ENCODE results near the gene CERS1.

CERS1 gene

DNA sequence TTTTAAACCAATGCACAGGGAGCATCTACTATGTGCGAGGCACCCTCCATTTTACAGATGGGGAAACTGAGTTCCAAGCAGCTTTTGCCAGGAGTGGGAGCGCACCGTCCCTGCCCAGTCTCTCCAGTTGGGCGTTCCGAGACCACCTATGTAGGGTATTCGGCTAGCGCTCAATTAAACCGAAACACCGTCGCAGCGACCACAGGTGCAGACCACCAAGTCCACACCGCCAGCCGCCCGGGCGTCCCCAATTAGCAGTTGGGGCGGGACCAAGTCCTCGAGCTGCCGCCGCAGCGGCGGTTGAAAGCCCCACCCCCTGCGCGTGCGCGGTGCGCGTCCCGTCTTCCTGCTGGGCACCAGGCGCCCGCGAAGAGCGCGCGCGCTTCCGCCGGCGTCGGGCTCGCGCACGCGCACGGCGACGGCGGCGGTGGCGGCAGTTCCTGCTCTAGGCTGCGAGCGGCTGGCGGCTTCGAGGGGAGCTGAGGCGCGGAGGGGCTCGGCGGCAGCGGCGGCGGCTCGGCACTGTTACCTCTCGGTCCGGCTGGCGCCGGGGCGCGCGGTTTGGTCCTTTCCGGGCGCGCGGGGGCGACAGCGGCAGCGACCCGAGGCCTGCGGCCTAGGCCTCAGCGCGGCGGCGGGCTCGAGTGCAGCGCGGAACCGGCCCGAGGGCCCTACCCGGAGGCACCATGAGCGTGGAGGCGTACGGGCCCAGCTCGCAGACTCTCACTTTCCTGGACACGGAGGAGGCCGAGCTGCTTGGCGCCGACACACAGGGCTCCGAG lies 64.2 kb downstream of the CERS1 start, which contains the start of gene UPF1:
TSS of gene UPF1 (plus strand) at position 436 of the 782 bp plus-strand sequence. CDS start at position 687, 251 bp downstream.
- peak within 1 kb of the TSS; percentile 94 for H3K4me3 ChIP-seq (ENCODE audit: control insufficient read depth, low read depth, low read length)
- DNase-seq (ENCODE audit: low read depth): no peak
- TF ChIP-seq, protein P1, sequence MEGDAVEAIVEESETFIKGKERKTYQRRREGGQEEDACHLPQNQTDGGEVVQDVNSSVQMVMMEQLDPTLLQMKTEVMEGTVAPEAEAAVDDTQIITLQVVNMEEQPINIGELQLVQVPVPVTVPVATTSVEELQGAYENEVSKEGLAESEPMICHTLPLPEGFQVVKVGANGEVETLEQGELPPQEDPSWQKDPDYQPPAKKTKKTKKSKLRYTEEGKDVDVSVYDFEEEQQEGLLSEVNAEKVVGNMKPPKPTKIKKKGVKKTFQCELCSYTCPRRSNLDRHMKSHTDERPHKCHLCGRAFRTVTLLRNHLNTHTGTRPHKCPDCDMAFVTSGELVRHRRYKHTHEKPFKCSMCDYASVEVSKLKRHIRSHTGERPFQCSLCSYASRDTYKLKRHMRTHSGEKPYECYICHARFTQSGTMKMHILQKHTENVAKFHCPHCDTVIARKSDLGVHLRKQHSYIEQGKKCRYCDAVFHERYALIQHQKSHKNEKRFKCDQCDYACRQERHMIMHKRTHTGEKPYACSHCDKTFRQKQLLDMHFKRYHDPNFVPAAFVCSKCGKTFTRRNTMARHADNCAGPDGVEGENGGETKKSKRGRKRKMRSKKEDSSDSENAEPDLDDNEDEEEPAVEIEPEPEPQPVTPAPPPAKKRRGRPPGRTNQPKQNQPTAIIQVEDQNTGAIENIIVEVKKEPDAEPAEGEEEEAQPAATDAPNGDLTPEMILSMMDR (IDR thresholded peaks at IDR 0.05; ENCODE audit: control insufficient read depth, insufficient read depth, low read depth, low read length, missing control alignments): no peak

DNA sequence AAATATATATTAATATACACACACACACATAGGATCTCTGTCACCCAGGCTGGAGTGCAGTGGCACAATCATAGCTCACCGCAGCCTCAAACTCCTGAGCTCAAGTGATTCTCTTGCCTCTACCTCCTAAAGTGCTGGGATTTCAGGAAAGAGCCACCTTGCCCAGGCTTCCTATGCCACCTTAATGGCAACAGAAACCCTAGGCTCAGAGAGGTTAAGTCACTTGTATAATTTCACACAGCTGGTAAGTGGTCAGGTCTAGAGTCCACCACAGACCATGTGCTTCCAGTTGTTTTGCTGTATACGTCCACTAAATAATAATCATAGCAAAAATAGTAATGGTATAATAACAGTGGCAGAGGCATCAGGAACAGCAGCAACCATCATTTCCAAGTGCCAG lies 65.5 kb downstream of the CERS1 start:
- TF ChIP-seq, protein P1 (IDR thresholded peaks at IDR 0.05; ENCODE audit: control insufficient read depth, insufficient read depth, low read depth, low read length, missing control alignments): no peak
- no peak for DNase-seq (ENCODE audit: low read depth)
- H3K4me3 ChIP-seq (ENCODE audit: control insufficient read depth, low read depth, low read length): no peak overlapping the region

DNA sequence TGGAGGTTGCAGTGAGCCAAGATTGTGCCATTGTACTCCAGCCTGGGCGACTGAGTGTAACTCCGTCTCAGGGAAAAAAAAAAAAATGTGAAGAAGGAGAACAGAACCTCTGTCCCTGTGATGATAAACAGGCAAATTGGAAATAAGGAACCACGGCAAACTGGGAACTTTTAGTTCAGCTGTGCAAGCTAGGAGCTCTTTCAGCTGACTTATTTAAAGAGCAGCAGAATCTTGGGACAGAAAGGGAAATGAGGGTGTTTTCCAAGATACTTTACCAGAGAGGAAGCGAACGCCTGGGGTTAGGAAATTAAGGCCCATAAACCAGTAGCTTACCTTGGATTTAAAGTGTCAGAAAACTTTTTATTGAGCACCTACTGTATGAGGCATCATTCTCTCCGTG lies 67.2 kb downstream of the CERS1 start:
- TF ChIP-seq, protein P1 (IDR thresholded peaks at IDR 0.05; ENCODE audit: control insufficient read depth, insufficient read depth, low read depth, low read length, missing control alignments): no peak
- no peak for DNase-seq (ENCODE audit: low read depth)
- no peak overlapping the region for H3K4me3 ChIP-seq (ENCODE audit: control insufficient read depth, low read depth, low read length)
